K562 (cell line): ENCODE data around the gene PBXIP1. TPM values are rescaled to one million over a fixed set of nuclear protein-coding genes. Genes with fewer than 3 reads are reported as not detected.

ENCODE experiments used
- AFF4 ChIP-seq: sonication (generic); formaldehyde crosslinking; IDR thresholded peaks from 2 replicates; pipeline ENCODE4 v1.8.0; 2023; ENCODE audit warnings: mild to moderate bottlenecking, missing genetic modification reagents
- CBX3 ChIP-seq, 2 experiments: IDR thresholded peaks; 1 replicate in 1 of 2; 2 replicates in 1 of 2; pipeline ENCODE4 v1.6.1; 2012; ENCODE audit warnings: inconsistent platforms in 2 of 2, low read length in 2 of 2, borderline replicate concordance in 1 of 2, control low read depth in 1 of 2
- JUND ChIP-seq, 2 experiments: IDR thresholded peaks; 2 replicates in 1 of 2; 3 replicates in 1 of 2; pipeline ENCODE4 v1.6.1; 2011; ENCODE audit warnings: borderline replicate concordance in 2 of 2, low read depth in 2 of 2, low read length in 2 of 2, improper control_type of control experiment in 1 of 2, missing biosample characterization in 1 of 2, missing genetic modification characterization in 1 of 2, missing genetic modification reagents in 1 of 2
- KDM4B ChIP-seq, 2 experiments: fragments of 450-650 bp in 1 of 2; sonication (generic) in 1 of 2; IDR thresholded peaks; 2 replicates each; pipeline ENCODE4 v1.6.1; 2016 to 2017; ENCODE audit warnings: borderline replicate concordance in 2 of 2, antibody characterized with exemption in 1 of 2, low read depth in 1 of 2, mild to moderate bottlenecking in 1 of 2
- MTA2 ChIP-seq: fragments of 450-650 bp; IDR thresholded peaks from 2 replicates; pipeline ENCODE4 v1.6.1; 2016; ENCODE audit warnings: low read depth
- PHF20 ChIP-seq: fragments of 450-650 bp; IDR thresholded peaks from 2 replicates; pipeline ENCODE4 v1.6.1; 2018; ENCODE audit not compliant: partially characterized antibody
- SRSF3 ChIP-seq: fragments of 200-400 bp; formaldehyde crosslinking; IDR thresholded peaks from 2 replicates; pipeline ENCODE4 v1.6.1; 2016; ENCODE audit warnings: mild to moderate bottlenecking, low read length, moderate library complexity; ENCODE audit not compliant: insufficient read depth
- ZBED1 ChIP-seq: IDR thresholded peaks from 2 replicates; pipeline ENCODE4 v1.6.1; 2014
- ZFX ChIP-seq: sonication (generic); formaldehyde crosslinking; IDR thresholded peaks from 2 replicates; pipeline ENCODE4 v1.8.0; 2022; ENCODE audit warnings: mild to moderate bottlenecking, missing genetic modification reagents, moderate library complexity
- ZNF699 ChIP-seq: fragments of 250-450 bp; sonication (Bioruptor Pico); IDR thresholded peaks from 2 replicates; pipeline ENCODE4 v1.8.0; 2021; ENCODE audit warnings: mild to moderate bottlenecking, moderate library complexity; ENCODE audit not compliant: insufficient replicate concordance
- ZNF76 ChIP-seq: fragments of 250-450 bp; sonication (Bioruptor Pico); IDR thresholded peaks from 2 replicates; pipeline ENCODE4 v1.4.0; 2020; ENCODE audit warnings: mild to moderate bottlenecking, moderate library complexity, borderline replicate concordance
- polyA plus RNA-seq, 8 experiments: library from polyadenylated mRNA; depleted of rRNA in 4 of 8; stranded (reverse) in 5 of 8; unstranded in 3 of 8; fragments of >200 nt; fragmentation: Nextera tagmentation in 2 of 8; fragmentation: Illumina TruSeq in 1 of 8; extraction: Ambion mirVana in 2 of 8; extraction: Trizol in 1 of 8; gene quantifications; 2 replicates each; pipeline versions ENCODE4 v1.2.1 to v1.2.3, GENCODE V29; 2011 to 2014; ENCODE audit warnings: inconsistent platforms in 1 of 8, missing spikeins in 1 of 8
- total RNA-seq, 7 experiments: library from RNA; depleted of rRNA in 6 of 7; stranded (reverse); fragments of >200 nt in 6 of 7; fragmentation: Illumina TruSeq in 2 of 7; extraction: Trizol in 2 of 7; gene quantifications; 2 replicates each; pipeline versions ENCODE4 v1.2.1 to v1.2.3, GENCODE V29; 2011 to 2021; ENCODE audit warnings: low replicate concordance in 1 of 7
- TF ChIP-seq, protein P1 (sequence below): fragments of 450-650 bp; IDR thresholded peaks from 2 replicates; pipeline ENCODE4 v1.6.1; 2016
- TF ChIP-seq, protein P2 (sequence below): sonication (generic); formaldehyde crosslinking; IDR thresholded peaks from 2 replicates; pipeline ENCODE4 v1.8.0; 2022; ENCODE audit warnings: mild to moderate bottlenecking, missing genetic modification reagents
- TF ChIP-seq, protein P3 (sequence below): fragments of 450-650 bp; formaldehyde crosslinking; IDR thresholded peaks from 2 replicates; pipeline ENCODE4 v1.4.0; 2020; ENCODE audit warnings: mild to moderate bottlenecking, moderate library complexity

The PBXIP1 gene
- total and polyA plus RNA-seq, 9 of the 15 experiments (the other 6 are each of a cell fraction or from before 2014, with no cell fraction given): 0.13 to 8.3 (median 5.8) TPM

DNA sequence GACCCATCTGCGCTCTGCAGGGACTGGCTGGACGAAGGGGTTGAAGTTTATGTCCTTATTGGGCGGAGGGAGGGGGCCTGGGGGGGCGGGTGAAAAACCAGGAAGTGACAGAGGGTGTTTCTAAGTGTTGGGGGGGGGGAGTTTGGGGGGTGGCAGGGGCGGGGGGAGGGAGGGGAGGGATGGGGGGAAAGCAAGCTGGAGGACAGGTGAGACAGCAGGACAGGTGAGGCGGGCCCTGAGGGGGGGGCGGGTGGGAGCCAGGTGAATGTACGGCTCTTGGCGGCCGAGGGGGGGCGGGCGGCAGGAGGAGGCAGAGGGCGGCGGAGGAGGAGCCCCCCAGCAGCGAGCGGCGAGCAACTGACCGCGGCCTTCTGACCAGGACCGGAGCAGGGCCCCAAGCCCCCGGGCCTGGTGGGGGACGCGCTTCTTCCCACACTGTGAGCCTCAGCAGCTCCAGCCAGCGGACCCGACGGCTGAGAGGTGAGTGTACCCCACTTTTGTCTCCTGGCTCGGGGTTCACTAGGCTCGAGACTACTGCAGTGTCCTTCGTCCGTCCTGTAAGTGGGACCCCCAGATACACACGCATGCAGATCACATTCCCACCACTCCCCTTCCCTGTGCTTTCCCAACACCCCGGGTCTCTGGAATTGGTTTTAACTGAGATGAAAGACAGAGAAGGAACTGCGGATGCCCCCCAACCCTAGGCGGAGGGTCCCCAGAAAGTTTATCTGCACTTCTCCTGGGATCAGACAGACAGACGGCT, 46.7 kb upstream of the PBXIP1 start, which contains the start of gene ZBTB7B (continued):
- TF ChIP-seq AFF4 (CRISPR knock-in tag) (0 out of 2 replicates have a peak, but pooled peaks have one; percentile 44), KDM4B (IDR thresholded peaks at IDR 0.05; ENCODE audit: borderline replicate concordance in 2 of 2, low read depth in 1 of 2) (peak in 1 of 2 experiments; percentile 50; a peak in 1 of 4 replicates), MTA2 (no peak), SRSF3 (peak; percentile 33; the same call in 1 of the 2 replicates), JUND (IDR thresholded peaks at IDR 0.05; ENCODE audit: borderline replicate concordance, low read depth, low read length) (no peak), JUND (tag; IDR thresholded peaks at IDR 0.05; ENCODE audit: borderline replicate concordance, low read depth, low read length) (no peak), ZBED1 (no peak), CBX3 (IDR thresholded peaks at IDR 0.05; ENCODE audit: borderline replicate concordance in 1 of 2, low read length in 2 of 2) (no peak), PHF20 (no peak), ZNF699 (CRISPR knock-in tag) (no peak), ZNF76 (CRISPR knock-in tag) (no peak), ZFX (CRISPR knock-in tag) (peak; percentile 62)
- TF ChIP-seq, protein P1, sequence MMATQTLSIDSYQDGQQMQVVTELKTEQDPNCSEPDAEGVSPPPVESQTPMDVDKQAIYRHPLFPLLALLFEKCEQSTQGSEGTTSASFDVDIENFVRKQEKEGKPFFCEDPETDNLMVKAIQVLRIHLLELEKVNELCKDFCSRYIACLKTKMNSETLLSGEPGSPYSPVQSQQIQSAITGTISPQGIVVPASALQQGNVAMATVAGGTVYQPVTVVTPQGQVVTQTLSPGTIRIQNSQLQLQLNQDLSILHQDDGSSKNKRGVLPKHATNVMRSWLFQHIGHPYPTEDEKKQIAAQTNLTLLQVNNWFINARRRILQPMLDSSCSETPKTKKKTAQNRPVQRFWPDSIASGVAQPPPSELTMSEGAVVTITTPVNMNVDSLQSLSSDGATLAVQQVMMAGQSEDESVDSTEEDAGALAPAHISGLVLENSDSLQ: no peak
- TF ChIP-seq, protein P2, sequence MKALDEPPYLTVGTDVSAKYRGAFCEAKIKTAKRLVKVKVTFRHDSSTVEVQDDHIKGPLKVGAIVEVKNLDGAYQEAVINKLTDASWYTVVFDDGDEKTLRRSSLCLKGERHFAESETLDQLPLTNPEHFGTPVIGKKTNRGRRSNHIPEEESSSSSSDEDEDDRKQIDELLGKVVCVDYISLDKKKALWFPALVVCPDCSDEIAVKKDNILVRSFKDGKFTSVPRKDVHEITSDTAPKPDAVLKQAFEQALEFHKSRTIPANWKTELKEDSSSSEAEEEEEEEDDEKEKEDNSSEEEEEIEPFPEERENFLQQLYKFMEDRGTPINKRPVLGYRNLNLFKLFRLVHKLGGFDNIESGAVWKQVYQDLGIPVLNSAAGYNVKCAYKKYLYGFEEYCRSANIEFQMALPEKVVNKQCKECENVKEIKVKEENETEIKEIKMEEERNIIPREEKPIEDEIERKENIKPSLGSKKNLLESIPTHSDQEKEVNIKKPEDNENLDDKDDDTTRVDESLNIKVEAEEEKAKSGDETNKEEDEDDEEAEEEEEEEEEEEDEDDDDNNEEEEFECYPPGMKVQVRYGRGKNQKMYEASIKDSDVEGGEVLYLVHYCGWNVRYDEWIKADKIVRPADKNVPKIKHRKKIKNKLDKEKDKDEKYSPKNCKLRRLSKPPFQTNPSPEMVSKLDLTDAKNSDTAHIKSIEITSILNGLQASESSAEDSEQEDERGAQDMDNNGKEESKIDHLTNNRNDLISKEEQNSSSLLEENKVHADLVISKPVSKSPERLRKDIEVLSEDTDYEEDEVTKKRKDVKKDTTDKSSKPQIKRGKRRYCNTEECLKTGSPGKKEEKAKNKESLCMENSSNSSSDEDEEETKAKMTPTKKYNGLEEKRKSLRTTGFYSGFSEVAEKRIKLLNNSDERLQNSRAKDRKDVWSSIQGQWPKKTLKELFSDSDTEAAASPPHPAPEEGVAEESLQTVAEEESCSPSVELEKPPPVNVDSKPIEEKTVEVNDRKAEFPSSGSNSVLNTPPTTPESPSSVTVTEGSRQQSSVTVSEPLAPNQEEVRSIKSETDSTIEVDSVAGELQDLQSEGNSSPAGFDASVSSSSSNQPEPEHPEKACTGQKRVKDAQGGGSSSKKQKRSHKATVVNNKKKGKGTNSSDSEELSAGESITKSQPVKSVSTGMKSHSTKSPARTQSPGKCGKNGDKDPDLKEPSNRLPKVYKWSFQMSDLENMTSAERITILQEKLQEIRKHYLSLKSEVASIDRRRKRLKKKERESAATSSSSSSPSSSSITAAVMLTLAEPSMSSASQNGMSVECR (CRISPR knock-in tag): no peak
- TF ChIP-seq, protein P3, sequence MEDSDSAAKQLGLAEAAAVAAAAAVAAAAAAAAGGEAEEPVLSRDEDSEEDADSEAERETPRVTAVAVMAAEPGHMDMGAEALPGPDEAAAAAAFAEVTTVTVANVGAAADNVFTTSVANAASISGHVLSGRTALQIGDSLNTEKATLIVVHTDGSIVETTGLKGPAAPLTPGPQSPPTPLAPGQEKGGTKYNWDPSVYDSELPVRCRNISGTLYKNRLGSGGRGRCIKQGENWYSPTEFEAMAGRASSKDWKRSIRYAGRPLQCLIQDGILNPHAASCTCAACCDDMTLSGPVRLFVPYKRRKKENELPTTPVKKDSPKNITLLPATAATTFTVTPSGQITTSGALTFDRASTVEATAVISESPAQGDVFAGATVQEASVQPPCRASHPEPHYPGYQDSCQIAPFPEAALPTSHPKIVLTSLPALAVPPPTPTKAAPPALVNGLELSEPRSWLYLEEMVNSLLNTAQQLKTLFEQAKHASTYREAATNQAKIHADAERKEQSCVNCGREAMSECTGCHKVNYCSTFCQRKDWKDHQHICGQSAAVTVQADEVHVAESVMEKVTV (CRISPR knock-in tag): no peak
